ENCODE data around the gene CAPN8. TPM values are rescaled to one million over a fixed set of nuclear protein-coding genes. Genes with fewer than 3 reads are reported as not detected.

The CAPN8 gene
- total RNA-seq, 1 donor from 2014 or later, result not detected

GRCh38 chr1:223664106-223664505 lies 1.4 kb downstream of the CAPN8 start:
- H3K27me3 Mint-ChIP-seq (ENCODE audit: insufficient read depth), result peaks cover 7% of the 10 kb centered on the region
- intact Hi-C loops (cut with micrococcal nuclease), result no loop called here
- DNase-seq (ENCODE audit: low spot score), result no peak
- no peaks in the 10 kb centered on the region for H3K9me3 Mint-ChIP-seq
- H3K27ac Mint-ChIP-seq, result no peak overlapping the region
- no peaks in the 10 kb centered on the region for H3K36me3 Mint-ChIP-seq (ENCODE audit: low read depth)
- no peak overlapping the region for H3K4me3 Mint-ChIP-seq
- no peaks in the 10 kb centered on the region for H3K4me1 Mint-ChIP-seq (ENCODE audit: low read depth)

GRCh38 chr1:223662943-223663342 lies 2.6 kb downstream of the CAPN8 start:
- Mint-ChIP-seq H3K27me3 (ENCODE audit: insufficient read depth) (peaks cover 7% of the 10 kb centered on the region), H3K36me3 (ENCODE audit: low read depth) (no peaks in the 10 kb centered on the region), H3K9me3 (no peaks in the 10 kb centered on the region), H3K27ac (no peak overlapping the region), H3K4me1 (ENCODE audit: low read depth) (no peaks in the 10 kb centered on the region), H3K4me3 (no peak overlapping the region)
- intact Hi-C loops (cut with micrococcal nuclease), result no loop called here
- DNase-seq (ENCODE audit: low spot score), result no peak

GRCh38 chr1:223659711-223660110 lies 5.8 kb downstream of the CAPN8 start:
- no peaks in the 10 kb centered on the region for H3K36me3 Mint-ChIP-seq (ENCODE audit: low read depth)
- no peaks in the 10 kb centered on the region for H3K4me1 Mint-ChIP-seq (ENCODE audit: low read depth)
- no peaks in the 10 kb centered on the region for H3K9me3 Mint-ChIP-seq
- no peak overlapping the region for H3K27ac Mint-ChIP-seq
- intact Hi-C loops (cut with micrococcal nuclease), result no loop called here
- peaks cover 17% of the 10 kb centered on the region for H3K27me3 Mint-ChIP-seq (ENCODE audit: insufficient read depth)
- no peak for DNase-seq (ENCODE audit: low spot score)
- no peak overlapping the region for H3K4me3 Mint-ChIP-seq

- intact Hi-C loops (cut with micrococcal nuclease), result no loop called here
- H3K4me1 Mint-ChIP-seq (ENCODE audit: low read depth), result no peaks in the 10 kb centered on the region
- H3K9me3 Mint-ChIP-seq, result no peaks in the 10 kb centered on the region
- DNase-seq (ENCODE audit: low spot score), result no peak
- no peak overlapping the region for H3K4me3 Mint-ChIP-seq
- no peak overlapping the region for H3K27ac Mint-ChIP-seq
- H3K36me3 Mint-ChIP-seq (ENCODE audit: low read depth), result no peaks in the 10 kb centered on the region
- H3K27me3 Mint-ChIP-seq (ENCODE audit: insufficient read depth), result peaks cover 13% of the 10 kb centered on the region
Observed at GRCh38 chr1:223657978-223658377, 7.5 kb downstream of the CAPN8 start.

- no peak for DNase-seq (ENCODE audit: low spot score)
- intact Hi-C loops (cut with micrococcal nuclease), result no loop called here
- Mint-ChIP-seq H3K4me1 (ENCODE audit: low read depth) (no peaks in the 10 kb centered on the region), H3K9me3 (no peaks in the 10 kb centered on the region), H3K27me3 (ENCODE audit: insufficient read depth) (peaks cover 9% of the 10 kb centered on the region), H3K4me3 (no peak overlapping the region), H3K27ac (no peak overlapping the region), H3K36me3 (ENCODE audit: low read depth) (no peaks in the 10 kb centered on the region)
Observed at GRCh38 chr1:223654083-223654482, 11.4 kb downstream of the CAPN8 start.

GRCh38 chr1:223653431-223653830 lies 12.1 kb downstream of the CAPN8 start:
- Mint-ChIP-seq H3K27ac (no peak overlapping the region), H3K4me3 (no peak overlapping the region), H3K36me3 (ENCODE audit: low read depth) (no peaks in the 10 kb centered on the region), H3K27me3 (ENCODE audit: insufficient read depth) (peaks cover 9% of the 10 kb centered on the region), H3K9me3 (no peaks in the 10 kb centered on the region), H3K4me1 (ENCODE audit: low read depth) (no peaks in the 10 kb centered on the region)
- intact Hi-C loops (cut with micrococcal nuclease), result no loop called here
- DNase-seq (ENCODE audit: low spot score), result no peak

GRCh38 chr1:223653015-223653414 lies 12.5 kb downstream of the CAPN8 start:
- no peak for DNase-seq (ENCODE audit: low spot score)
- no peak overlapping the region for H3K4me3 Mint-ChIP-seq
- H3K4me1 Mint-ChIP-seq (ENCODE audit: low read depth), result no peaks in the 10 kb centered on the region
- H3K27ac Mint-ChIP-seq, result no peak overlapping the region
- H3K36me3 Mint-ChIP-seq (ENCODE audit: low read depth), result no peaks in the 10 kb centered on the region
- no peaks in the 10 kb centered on the region for H3K9me3 Mint-ChIP-seq
- intact Hi-C loops (cut with micrococcal nuclease), result no loop called here
- H3K27me3 Mint-ChIP-seq (ENCODE audit: insufficient read depth), result peaks cover 9% of the 10 kb centered on the region

GRCh38 chr1:223652436-223652941 lies 13.0 kb downstream of the CAPN8 start:
- Mint-ChIP-seq H3K36me3 (ENCODE audit: low read depth) (no peaks in the 10 kb centered on the region), H3K9me3 (no peaks in the 10 kb centered on the region)
- intact Hi-C loops (cut with micrococcal nuclease), result no loop called here

GRCh38 chr1:223651291-223651991 lies 14.1 kb downstream of the CAPN8 start:
- intact Hi-C loops (cut with micrococcal nuclease), result no loop called here
- no peak overlapping the region for H3K4me3 Mint-ChIP-seq
- H3K36me3 Mint-ChIP-seq (ENCODE audit: low read depth), result no peaks in the 10 kb centered on the region
- no peak overlapping the region for H3K27ac Mint-ChIP-seq
- H3K9me3 Mint-ChIP-seq, result no peaks in the 10 kb centered on the region
- no peaks in the 10 kb centered on the region for H3K4me1 Mint-ChIP-seq (ENCODE audit: low read depth)
- peaks cover 7% of the 10 kb centered on the region for H3K27me3 Mint-ChIP-seq (ENCODE audit: insufficient read depth)
- no peak for DNase-seq (ENCODE audit: low spot score)

More at GRCh38 chr1:223652436-223652941, 13.0 kb downstream of the CAPN8 start:
- Mint-ChIP-seq H3K27me3 (ENCODE audit: insufficient read depth) (peaks cover 9% of the 10 kb centered on the region), H3K4me1 (ENCODE audit: low read depth) (no peaks in the 10 kb centered on the region), H3K27ac (no peak overlapping the region), H3K4me3 (no peak overlapping the region)
- no peak for DNase-seq (ENCODE audit: low spot score)

GRCh38 chr1:223650465-223650864 lies 15.0 kb downstream of the CAPN8 start:
- no peaks in the 10 kb centered on the region for H3K36me3 Mint-ChIP-seq (ENCODE audit: low read depth)
- no peaks in the 10 kb centered on the region for H3K4me1 Mint-ChIP-seq (ENCODE audit: low read depth)
- intact Hi-C loops (cut with micrococcal nuclease), result no loop called here
- H3K4me3 Mint-ChIP-seq, result no peak overlapping the region
- peaks cover 3% of the 10 kb centered on the region for H3K27me3 Mint-ChIP-seq (ENCODE audit: insufficient read depth)
- no peak for DNase-seq (ENCODE audit: low spot score)
- H3K27ac Mint-ChIP-seq, result no peak overlapping the region
- H3K9me3 Mint-ChIP-seq, result no peaks in the 10 kb centered on the region

GRCh38 chr1:223649222-223649621 lies 16.3 kb downstream of the CAPN8 start:
- Mint-ChIP-seq H3K4me3 (no peak overlapping the region), H3K9me3 (no peaks in the 10 kb centered on the region), H3K27ac (no peak overlapping the region), H3K4me1 (ENCODE audit: low read depth) (no peaks in the 10 kb centered on the region), H3K27me3 (ENCODE audit: insufficient read depth) (no peaks in the 10 kb centered on the region), H3K36me3 (ENCODE audit: low read depth) (no peaks in the 10 kb centered on the region)
- no peak for DNase-seq (ENCODE audit: low spot score)
- intact Hi-C loops (cut with micrococcal nuclease), result no loop called here

GRCh38 chr1:223647249-223647648 lies 18.3 kb downstream of the CAPN8 start:
- Mint-ChIP-seq H3K9me3 (no peaks in the 10 kb centered on the region), H3K36me3 (ENCODE audit: low read depth) (no peaks in the 10 kb centered on the region), H3K27me3 (ENCODE audit: insufficient read depth) (peaks cover 3% of the 10 kb centered on the region), H3K27ac (no peak overlapping the region), H3K4me1 (ENCODE audit: low read depth) (no peaks in the 10 kb centered on the region), H3K4me3 (no peak overlapping the region)
- DNase-seq (ENCODE audit: low spot score), result no peak
- intact Hi-C loops (cut with micrococcal nuclease), result no loop called here

GRCh38 chr1:223645903-223646302 lies 19.6 kb downstream of the CAPN8 start:
- no peaks in the 10 kb centered on the region for H3K4me1 Mint-ChIP-seq (ENCODE audit: low read depth)
- DNase-seq (ENCODE audit: low spot score), result no peak
- intact Hi-C loops (cut with micrococcal nuclease), result no loop called here
- no peak overlapping the region for H3K27ac Mint-ChIP-seq
- H3K9me3 Mint-ChIP-seq, result peaks cover 7% of the 10 kb centered on the region
- H3K36me3 Mint-ChIP-seq (ENCODE audit: low read depth), result no peaks in the 10 kb centered on the region
- peaks cover 4% of the 10 kb centered on the region for H3K27me3 Mint-ChIP-seq (ENCODE audit: insufficient read depth)
- H3K4me3 Mint-ChIP-seq, result no peak overlapping the region

- Mint-ChIP-seq H3K27ac (no peak overlapping the region), H3K27me3 (ENCODE audit: insufficient read depth) (peaks cover 9% of the 10 kb centered on the region), H3K36me3 (ENCODE audit: low read depth) (no peaks in the 10 kb centered on the region), H3K4me3 (no peak overlapping the region), H3K9me3 (peaks cover 27% of the 10 kb centered on the region), H3K4me1 (ENCODE audit: low read depth) (peaks cover 10% of the 10 kb centered on the region)
- no peak for DNase-seq (ENCODE audit: low spot score)
- intact Hi-C loops (cut with micrococcal nuclease), result no loop called here
Observed at GRCh38 chr1:223642237-223642636, 23.3 kb downstream of the CAPN8 start.
